NCI-H146 (cell line): ENCODE results near the gene RAP1GAP2.
"Not testable (repeated sequence)": the region's sequence is repeated elsewhere in the genome, so short reads cannot be mapped to it uniquely, and the experiment has no call there.

ENCODE experiments used
- DNase-seq: peaks from one replicate; lab custom pipeline; 2025; lab: John Stamatoyannopoulos, UW

Gene RAP1GAP2

DNA sequence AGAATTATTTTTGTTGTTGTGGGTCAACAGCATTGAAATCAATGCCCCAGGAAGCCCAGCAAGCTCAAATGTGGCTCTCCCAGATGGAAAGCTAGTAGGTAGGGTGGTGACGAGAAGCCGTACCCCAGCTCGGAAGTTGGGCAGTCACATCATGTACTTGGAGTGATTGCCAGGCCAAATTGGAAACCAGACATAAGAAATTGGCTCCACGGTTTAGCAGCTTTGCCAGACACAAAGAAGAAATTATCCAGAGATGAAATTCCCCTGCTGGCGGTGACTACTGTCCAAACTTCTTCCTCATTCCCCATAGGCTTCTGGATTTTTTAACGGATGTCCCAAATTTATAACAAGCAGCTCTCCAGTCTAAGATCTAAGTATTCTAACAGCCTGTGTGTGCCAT, 171.3 kb downstream of the RAP1GAP2 start:
- DNase-seq: no peak

DNA sequence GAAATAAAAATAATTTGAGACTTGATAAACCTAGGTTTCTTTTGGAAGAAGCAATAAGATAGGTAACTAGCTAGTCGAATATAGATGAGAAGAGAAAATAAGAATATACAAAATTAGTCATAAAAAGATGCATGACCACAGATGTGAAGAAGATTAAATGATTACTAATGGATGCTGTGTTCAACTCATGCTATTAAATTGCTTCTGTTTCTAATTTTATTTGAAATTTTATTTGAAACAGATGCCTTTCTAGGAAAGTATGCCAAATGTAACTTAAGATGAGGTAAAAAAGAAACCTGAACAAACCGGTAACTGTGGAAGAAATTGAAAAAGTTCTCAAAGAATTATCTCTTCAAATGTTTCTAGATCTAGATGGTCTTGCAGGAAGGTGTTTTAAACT, 175.6 kb downstream of the RAP1GAP2 start:
- DNase-seq: no peak

DNA sequence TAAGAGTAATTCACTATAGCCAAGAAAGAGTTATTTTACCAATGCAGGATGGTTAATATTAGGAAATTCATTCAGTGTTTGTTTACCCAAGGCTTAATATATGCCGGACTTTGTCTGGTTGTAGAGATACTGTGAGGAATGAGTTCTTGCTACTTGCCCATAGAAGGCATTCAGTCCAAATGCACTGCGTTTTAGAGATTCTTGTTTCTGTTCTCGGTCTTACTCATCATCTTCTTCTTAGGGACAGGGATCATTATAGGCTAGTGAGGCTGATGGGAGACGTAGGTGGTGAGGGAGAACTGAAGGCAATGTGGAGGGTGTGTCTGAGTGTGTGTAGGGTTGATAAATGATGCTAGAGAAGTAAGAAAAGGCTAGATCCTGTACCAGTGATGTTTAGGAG, 176.5 kb downstream of the RAP1GAP2 start:
- no peak for DNase-seq

DNA sequence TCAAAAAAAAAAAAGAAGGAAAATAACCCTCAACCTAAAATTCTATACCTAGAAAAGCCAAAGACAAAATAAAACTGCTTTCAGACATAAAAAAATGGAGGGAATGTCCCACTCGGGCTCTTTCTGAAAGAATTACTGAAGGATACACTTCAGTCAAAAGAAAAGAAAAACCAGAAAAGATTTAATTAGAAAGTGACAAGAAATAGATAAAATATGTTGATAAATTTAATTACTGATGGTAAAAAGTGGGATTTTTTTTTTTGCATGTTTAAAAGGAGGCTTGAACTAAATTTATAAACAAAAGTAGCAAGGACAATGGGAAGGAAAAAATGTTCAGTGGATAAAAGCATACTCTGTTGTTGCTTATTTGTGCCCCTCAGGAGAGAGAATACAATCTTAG, 178.1 kb downstream of the RAP1GAP2 start:
- no peak for DNase-seq

DNA sequence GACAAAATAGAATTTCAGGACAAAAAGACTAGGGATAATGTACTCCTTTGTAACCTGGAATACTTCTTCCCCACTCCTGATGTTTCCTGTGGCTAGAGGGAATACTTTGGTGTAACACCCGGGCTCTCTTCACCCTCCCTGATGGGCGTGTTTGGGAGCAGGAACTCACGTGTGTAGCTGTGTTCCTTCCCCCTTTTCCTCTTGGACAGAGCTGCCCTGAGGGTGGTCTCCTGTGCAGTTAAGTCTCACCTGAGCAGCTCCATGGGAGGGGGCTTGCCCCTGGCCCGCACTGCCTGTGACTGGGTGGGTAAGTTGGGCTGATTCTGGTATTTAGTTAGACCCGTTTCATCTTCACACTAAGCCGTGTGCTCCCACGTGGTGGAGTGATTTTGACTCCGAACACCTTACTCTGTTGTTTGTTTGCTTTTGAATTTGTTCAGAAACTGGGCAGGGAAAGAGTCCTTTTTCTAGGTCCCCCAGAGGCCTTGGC, 179.3 kb downstream of the RAP1GAP2 start:
- peak; percentile 76 for DNase-seq

DNA sequence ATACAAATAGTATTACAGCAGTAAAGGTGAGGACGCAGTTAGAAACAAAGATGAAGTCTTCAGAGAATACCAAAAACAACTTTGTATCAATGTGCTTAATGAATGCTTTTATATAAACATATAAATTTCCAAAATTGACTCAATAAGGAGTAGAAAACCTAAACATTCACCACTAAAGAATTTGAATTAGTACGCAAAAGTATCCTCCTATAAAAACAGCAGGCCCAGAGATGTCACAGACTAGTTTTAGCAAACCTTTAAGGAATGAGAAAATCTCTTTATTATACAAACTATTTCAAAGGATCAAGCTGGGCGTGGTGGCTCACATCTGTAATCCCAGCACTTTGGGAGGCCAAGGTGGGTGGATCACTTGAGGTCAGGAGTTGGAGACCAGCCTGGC, 180.9 kb downstream of the RAP1GAP2 start:
- no peak for DNase-seq

DNA sequence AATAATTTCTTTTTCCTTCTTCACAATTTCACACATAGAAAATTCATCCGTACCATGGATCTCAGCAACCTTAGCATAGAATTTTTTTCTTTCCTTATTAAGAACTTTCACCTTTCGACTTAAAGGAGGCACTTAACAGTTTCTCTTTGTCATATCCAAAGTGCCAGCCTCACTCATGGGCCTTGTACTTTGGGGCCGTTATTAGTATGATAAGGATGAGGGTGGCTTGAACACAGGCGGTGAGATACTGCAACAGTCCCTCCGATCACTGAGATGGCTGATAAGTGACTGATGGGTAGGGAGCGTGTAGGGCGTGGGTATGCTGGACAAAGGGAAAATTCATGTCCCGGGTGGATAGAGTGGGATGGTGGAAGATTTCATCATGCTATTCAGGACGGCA, 181.9 kb downstream of the RAP1GAP2 start:
- no peak for DNase-seq

DNA sequence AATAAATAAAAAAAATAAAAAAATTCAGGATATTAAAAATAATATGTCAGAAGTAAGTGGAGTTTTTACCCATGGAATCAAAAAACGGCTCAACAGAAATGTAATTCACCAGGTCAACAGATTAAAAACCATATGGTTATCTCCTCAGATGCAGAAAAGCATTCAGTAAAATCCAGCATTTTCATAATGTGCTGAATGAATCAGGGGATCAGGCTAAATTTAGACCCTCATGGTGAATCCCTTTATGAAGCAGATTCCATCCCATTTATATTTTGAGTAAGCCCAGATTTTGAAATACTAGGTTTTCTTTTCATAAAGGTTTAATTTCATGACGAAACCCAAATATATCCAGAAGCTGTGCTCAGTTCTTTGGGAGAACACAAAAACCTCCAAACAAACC, 182.8 kb downstream of the RAP1GAP2 start:
- DNase-seq: no peak

DNA sequence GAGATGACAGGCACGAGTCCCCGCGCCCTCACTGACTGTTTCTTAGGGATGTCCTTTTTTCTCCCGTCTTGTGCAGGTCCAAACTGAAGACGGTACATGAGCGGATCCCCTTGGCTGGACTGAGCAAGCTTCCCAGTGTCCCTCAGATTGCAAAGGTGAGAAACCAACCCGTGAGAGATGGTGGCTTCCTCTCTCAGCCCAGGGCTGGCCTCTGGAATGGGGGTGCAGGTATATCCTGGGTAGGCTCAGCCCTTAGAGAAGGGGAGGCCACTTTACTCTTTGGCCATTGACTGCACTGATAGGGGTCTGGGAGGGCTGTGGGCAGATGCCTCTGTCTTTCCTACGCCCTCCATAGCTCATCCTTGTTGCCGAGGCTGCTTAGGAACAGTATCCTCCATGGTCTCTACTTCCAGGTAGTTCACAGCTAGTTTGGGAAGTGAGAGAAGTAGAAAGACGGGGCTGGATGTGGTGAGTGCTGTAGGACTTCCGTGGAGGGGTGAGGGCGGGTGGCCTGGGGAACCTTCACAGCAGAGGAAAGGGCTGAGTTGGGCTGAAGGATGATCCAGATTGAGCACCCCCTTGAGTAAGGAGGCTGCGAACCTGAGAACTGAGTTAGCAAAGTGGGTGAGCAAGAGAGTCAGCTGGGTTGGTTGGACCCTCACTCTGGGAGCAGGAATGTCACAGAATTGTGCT, 184.1 kb downstream of the RAP1GAP2 start:
- DNase-seq: no peak

DNA sequence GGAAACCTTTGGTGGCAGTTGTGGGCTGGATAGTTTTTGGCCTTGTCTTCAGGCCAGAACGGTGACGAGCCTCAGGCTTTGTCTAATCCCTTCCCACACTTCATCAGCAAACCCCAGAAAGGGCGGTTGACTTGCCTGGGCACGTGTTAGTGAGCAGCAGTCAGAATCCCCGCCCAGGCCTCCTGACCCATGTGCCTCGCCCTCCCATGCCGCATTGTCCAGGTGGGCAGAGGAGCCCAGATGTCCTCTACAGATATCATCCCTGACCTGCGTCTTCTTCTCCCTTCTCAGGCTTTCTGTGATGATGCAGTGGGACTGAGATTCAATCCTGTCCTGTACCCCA, 184.6 kb downstream of the RAP1GAP2 start:
- DNase-seq: no peak

DNA sequence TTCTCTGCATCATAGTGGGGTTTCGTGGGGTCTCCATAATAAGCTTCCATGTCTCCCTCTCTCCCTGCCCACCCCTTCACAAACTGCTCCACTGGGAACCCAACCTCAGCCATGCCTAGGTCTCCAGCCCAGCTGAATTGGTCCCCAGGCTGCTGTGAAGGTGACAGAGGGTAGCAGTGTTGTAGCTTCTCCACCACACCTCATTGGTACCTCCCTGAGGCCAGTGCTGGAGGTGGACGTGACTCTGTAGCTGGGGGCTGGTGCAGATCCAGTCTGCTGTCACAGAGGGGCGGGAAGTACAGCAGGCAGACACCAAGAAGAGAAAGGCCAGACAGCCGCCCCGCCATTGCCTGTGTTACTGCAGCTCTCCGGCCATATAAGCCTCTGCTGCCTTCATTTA, 185.1 kb downstream of the RAP1GAP2 start:
- DNase-seq: no peak

DNA sequence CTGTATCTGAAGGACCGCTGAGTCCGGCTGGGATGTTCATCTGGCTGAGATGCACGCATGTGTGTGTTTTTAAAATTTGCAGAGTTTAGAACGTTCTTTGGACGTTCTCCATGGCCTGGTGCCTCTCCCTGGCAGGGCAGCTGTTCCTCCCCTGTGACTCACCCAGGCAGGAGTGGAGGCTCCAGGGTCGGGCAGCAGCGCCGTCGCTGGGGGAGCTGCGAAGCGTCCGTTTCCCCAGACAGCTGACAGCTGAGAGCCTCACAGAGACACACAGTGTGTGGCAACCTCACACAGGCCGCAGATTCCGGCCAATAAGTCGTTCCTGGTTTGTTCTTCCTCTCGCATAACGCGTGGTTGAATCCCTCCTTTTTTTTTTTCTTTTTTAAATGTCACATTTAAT, 186.6 kb downstream of the RAP1GAP2 start:
- DNase-seq: no peak

DNA sequence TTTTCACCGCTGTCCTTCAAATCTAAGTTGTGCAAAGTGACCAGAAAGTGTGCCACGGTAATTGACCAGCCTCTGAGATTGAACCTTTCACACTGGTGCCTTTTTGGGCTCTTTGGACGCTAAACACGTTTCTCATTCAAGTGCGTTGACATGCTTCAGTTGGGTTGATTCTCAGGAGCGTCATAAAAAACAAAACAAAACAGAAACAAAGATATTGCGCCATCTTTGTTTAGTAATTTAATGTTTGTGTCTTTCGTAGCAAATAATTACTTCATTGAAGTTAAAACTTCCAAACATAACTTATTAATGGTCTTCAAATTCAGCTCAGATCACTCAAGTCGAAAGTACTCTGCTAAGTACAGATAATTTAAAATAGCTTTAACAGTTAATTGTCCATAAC, 187.0 kb downstream of the RAP1GAP2 start:
- DNase-seq: no peak

DNA sequence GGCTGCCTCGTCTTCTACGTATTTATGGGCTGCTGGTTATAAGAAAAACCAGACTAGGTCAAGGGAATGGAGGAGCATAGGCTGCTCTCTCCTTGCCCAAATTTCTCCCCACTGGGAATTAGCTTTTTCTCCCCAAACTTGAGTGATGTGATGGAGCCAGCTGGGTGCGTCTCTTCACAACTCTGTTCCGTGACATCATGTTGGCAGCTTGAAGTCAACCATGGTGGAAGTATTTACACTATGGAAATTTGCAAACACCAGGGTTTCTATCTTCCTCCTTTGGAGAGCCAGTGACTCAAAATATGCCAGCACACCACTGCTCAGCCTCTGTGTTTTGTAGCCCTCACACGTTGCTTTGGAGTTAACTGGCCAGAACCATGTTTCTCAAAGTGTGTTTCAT, 189.1 kb downstream of the RAP1GAP2 start:
- DNase-seq: no peak

DNA sequence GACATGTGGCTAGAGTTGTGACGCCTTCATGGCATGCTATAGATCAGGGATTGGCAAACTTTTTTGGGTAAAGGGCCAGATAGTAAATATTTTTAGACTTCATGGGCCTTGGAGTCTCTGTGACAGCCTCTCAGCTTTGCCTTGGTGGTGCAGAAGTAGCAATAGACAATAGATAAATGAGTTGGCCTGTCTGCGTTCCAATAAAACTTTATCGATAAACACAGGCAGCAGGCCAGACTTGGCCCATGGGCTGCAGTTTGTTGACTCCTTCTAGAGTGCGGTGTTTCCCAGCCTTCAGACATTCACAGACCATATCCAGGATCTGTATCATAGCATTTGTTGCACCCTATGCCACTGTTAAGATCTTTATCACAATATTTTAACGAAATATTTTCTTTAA, 190.7 kb downstream of the RAP1GAP2 start:
- no peak for DNase-seq

DNA sequence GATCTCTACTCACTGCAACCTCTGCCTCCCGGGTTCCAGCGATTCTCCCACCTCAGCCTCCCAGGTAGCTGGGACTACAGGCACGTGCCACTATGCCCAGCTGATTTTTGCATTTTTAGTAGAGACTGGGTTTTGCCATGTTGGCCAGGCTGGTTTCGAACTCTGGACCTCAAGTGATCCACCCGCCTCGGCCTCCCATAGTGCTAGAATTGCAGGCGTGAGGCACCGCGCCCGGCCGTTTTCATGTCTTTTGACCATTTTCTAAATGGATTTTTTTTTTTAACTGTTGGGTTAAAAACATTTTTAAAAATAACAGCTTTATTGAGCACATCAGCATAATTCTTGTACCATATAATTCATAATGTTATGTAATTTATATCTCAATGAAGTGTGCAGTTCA, 193.2 kb downstream of the RAP1GAP2 start:
- not testable (repeated sequence) for DNase-seq

DNA sequence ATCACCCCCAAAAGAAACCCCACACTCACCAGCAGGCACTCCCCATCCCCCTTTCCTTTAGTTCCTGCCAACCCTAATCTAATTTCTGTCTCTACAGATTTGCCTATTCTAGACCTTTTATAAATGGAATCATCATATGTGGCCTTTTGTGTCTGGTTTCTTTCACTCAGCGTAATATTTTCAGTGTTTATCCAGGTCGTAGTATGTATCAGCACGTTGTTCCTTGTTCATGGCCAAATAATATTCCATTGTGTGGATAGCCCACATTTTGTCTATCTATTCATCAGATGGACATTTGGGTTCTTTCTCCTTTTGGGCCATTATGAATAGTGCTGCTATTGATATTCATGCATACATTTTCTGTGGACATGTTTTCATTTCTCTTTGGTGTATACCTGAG, 193.6 kb downstream of the RAP1GAP2 start:
- no peak for DNase-seq

DNA sequence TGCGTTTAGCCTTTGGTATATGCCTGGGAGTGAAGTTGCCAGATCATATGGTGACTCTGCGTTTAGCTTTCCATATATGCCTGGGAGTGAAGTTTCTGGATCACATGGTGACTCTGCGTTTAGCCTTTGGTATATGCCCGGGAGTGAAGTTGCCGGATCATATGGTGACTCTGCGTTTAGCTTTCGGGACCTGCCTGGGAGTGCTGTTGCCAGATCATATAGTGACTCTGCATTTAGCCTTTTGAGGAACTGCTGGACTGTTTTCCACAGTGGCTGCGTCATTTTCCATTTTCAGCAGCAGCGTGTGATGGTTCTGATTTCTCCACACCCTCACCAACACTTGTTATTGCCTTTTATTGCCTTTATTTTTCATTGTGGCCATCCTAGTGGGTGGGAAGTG, 194.2 kb downstream of the RAP1GAP2 start:
- no peak for DNase-seq

DNA sequence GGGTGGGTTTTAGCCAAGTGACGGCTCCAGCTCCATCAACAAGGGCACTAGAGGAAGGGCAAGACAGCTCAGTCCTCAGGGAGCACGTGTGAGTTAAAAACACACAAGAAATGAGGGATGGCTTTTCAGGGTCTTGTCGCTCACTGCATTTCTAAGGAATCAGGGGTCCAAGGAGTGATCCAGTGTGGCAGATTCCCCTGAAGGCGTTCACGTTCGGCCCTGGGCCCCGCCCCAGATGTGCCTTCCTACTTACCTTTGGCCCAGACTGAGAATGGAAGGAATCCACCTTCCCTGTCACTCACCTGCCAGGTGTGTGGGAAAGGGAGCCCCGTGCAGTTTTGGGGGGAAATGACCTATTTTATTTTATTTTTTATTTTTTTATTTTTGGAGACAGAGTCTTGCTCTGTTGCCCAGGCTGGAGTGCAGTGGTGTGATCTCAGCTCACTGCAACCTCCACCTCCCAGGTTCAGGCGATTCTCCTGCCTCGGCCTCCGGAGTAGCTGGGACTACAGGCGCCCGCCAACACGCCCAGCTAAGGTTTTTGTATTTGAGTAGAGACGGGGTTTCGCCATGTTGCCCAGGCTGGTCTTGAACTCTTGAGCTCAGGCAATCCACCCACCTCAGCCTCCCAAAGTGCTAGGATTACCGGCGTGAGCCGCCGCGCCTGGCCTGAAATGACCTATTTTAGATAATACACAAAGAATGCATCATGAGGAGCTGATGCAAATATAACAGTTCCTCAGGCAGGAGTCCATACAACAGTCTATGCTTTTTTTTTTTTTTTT, 195.3 kb downstream of the RAP1GAP2 start:
- not testable (repeated sequence) for DNase-seq

DNA sequence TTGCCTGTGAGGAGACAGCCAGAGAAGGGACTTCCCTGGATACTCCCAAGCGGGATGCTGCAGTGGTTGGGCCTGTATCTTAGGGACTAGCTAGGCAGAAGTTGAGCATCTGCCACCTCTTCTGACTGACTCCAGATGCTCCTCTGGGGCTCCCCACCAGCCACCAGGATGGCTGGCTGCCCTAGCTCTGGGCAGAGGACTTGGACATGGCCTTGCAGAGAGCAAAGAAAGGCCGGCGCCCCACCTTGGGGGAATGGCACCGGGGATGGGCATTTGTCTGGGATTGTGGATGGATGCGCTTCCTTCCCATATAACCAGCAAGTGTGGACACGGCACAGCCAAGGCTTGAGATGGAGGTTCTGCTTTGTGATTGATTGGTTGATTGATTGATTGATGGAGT, 198.2 kb downstream of the RAP1GAP2 start:
- DNase-seq: no peak

DNA sequence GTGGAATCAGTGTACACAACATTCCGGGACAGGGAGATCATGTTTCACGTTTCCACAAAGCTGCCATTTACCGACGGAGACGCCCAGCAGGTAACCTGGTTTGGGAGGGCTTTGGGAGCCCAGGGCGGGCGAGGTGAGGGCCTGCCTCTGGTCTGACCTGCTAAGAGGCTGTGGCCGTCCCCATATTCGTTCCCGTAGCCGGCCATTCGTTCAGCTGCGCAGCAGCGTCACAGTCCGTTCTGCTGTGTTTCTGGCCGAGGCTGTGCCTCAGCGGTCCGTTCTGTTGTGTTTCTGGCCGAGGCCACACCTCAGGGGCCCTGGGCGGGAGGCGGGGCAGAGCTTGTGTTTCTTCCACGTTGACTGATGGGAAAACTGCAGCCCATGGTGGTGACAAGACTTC, 199.1 kb downstream of the RAP1GAP2 start:
- no peak for DNase-seq

DNA sequence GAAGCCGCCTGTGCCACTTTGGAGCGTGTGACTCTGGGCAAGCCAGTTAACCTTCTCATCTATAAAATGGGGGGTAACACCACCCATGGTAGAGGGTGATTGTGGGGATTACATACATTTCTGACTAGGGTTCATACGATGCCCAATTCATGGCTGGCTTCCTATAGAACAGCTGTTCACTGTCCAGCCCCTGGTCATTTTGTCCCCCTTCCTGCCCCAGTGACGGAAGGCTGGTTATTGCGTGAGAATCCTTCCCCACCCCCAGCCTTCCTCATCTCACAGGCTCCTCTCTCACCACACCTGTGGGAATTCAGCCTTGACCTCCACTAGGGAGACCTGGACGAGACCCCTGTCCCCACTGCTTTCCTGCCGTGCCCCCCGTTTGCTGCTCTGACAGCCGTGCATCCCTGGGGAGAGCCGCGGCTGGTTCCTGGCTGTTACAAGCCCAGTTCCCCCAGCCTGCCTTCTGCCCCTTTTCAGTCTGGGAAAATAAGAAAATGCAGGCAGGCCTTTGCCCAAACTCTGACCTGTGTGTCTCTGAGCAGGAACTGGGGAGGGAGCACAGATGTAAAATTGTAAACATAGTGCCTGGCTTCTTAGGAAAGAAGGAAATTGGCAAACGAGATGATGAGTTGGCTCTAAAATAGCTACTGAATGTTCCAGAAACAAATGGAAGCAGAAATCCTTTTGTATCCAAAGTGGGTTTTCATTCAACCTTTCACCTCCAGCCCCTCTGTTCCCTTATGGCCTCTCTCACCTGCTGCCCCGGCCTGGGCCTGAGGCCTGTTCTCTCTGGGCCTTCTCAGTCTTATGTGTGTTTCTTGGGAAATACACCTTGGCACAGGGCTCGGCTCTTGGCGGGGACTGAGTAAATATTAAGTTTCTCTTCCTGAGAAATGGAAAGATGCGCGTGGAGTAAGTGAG, 199.9 kb downstream of the RAP1GAP2 start:
- no peak for DNase-seq
